ENCODE results near the gene SERPINB4. TPM values are rescaled to one million over a fixed set of nuclear protein-coding genes. Genes with fewer than 3 reads are reported as not detected.

SERPINB4 gene
- total and polyA plus RNA-seq, 2 of the 13 experiments (the other 11 are each of a cell fraction or from before 2014, with no cell fraction given): not detected

DNA sequence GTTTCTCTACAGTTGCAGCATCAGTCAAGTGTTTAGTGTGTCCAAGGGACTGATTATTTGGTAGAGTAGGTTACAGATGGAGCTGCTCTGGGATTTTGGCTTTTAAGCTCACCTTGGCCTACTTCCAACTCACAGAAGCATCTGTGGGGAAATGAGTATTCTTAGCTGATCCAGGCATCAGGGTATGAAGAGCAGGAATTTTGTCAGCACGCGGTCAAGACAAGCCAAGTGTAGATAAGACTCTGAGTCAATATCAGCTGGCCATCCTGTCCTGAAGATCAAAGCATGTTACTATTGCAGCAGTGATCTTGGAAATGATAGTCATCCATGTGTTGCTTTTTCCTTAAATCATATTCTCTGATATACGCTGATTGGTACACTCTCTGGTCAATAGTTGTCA is 24.4 kb downstream of the SERPINB4 start:
- ChIA-PET CTCF (ENCODE audit: low intra/inter-chr PET ratio, low total read pairs) (no interaction called here), POLR2A (no interaction called here)
- H3K4me3 ChIP-seq (replicated peaks in 1 of 3; ENCODE audit: insufficient read depth in 1 of 3, low read depth in 2 of 3, low read length in 3 of 3): no peak overlapping the region

More for the DNA sequence above, 24.4 kb downstream of the SERPINB4 start:
- no TSS peak for BruUV-seq (replicated peaks)
- H3K27me3 ChIP-seq (ENCODE audit: control insufficient read depth in 1 of 2, insufficient read depth in 2 of 2, low read length in 2 of 2): no peaks in the 10 kb centered on the region
- intact Hi-C loops (cut with micrococcal nuclease; ENCODE audit: unreplicated experiment): no loop called here
- no peak overlapping the region for H3K27ac ChIP-seq (ENCODE audit: extremely low read length, insufficient read depth, low read length)
- H3K4me2 ChIP-seq (ENCODE audit: low read depth, low read length): no peak overlapping the region
- in situ Hi-C loops (cut with HindIII; ENCODE audit: extremely low pct_ligation_motif_present, low pct_unique_long_range_greater_than_20kb): no loop called here
- H3K4me1 ChIP-seq (ENCODE audit: insufficient read depth, low read length): no peaks in the 10 kb centered on the region
- H3K9me3 ChIP-seq (ENCODE audit: low read length): peaks cover 16% of the 10 kb centered on the region
- no peaks in the 10 kb centered on the region for H3K79me2 ChIP-seq (ENCODE audit: insufficient read depth, low read length)
- no peaks in the 10 kb centered on the region for H3K36me3 ChIP-seq (replicated peaks in 1 of 2; ENCODE audit: control insufficient read depth in 1 of 2, insufficient read depth in 2 of 2, low read length in 2 of 2)
- no peak overlapping the region for H3K9ac ChIP-seq (ENCODE audit: insufficient read depth, low read depth, low read length)
- DNase-seq (ENCODE audit: low spot score): no peak
- WGBS (ENCODE audit: low lambda C conversion rate): 6% methylated on average over 3 of the region's 3 CpGs
- TF ChIP-seq, protein P1, sequence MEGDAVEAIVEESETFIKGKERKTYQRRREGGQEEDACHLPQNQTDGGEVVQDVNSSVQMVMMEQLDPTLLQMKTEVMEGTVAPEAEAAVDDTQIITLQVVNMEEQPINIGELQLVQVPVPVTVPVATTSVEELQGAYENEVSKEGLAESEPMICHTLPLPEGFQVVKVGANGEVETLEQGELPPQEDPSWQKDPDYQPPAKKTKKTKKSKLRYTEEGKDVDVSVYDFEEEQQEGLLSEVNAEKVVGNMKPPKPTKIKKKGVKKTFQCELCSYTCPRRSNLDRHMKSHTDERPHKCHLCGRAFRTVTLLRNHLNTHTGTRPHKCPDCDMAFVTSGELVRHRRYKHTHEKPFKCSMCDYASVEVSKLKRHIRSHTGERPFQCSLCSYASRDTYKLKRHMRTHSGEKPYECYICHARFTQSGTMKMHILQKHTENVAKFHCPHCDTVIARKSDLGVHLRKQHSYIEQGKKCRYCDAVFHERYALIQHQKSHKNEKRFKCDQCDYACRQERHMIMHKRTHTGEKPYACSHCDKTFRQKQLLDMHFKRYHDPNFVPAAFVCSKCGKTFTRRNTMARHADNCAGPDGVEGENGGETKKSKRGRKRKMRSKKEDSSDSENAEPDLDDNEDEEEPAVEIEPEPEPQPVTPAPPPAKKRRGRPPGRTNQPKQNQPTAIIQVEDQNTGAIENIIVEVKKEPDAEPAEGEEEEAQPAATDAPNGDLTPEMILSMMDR (CRISPR knock-in tag; IDR thresholded peaks at IDR 0.05): no peak
- TF ChIP-seq ASH2L (IDR thresholded peaks at IDR 0.05; ENCODE audit: insufficient read length, low read depth, low read length): no peak
- no peak for TF ChIP-seq ZSCAN21 (CRISPR knock-in tag; IDR thresholded peaks at IDR 0.05; ENCODE audit: borderline replicate concordance)
- no peak for TF ChIP-seq AHR (CRISPR knock-in tag; IDR thresholded peaks at IDR 0.05)
- no peak for TF ChIP-seq ATF7-NPFF (CRISPR knock-in tag; IDR thresholded peaks at IDR 0.05; ENCODE audit: low read depth)
- TF ChIP-seq, protein P2, sequence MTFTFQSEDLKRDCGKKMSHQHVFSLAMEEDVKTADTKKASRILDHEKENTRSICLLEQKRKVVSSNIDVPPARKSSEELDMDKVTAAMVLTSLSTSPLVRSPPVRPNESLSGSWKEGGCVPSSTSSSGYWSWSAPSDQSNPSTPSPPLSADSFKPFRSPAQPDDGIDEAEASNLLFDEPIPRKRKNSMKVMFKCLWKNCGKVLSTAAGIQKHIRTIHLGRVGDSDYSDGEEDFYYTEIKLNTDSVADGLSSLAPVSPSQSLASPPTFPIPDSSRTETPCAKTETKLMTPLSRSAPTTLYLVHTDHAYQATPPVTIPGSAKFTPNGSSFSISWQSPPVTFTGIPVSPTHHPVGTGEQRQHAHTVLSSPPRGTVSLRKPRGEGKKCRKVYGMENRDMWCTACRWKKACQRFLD (CRISPR knock-in tag; IDR thresholded peaks at IDR 0.05; ENCODE audit: borderline replicate concordance): no peak
- no peak for TF ChIP-seq HMGA1 (CRISPR knock-in tag; conservative IDR thresholded peaks at IDR 0.05)
- no peak for TF ChIP-seq ZNF496 (CRISPR knock-in tag; IDR thresholded peaks at IDR 0.05; ENCODE audit: insufficient replicate concordance)
- TF ChIP-seq ZNF224 (CRISPR knock-in tag; IDR thresholded peaks at IDR 0.05): no peak
- no peak for TF ChIP-seq MAFF (IDR thresholded peaks at IDR 0.05; ENCODE audit: low read depth, low read length)
- TF ChIP-seq ZNF317 (CRISPR knock-in tag; IDR thresholded peaks at IDR 0.05): no peak
- TF ChIP-seq RAD51 (IDR thresholded peaks at IDR 0.05; ENCODE audit: borderline replicate concordance): no peak
- no peak for TF ChIP-seq PAX8 (CRISPR knock-in tag; IDR thresholded peaks at IDR 0.05; ENCODE audit: borderline replicate concordance)
- no peak for TF ChIP-seq NFE2 (CRISPR knock-in tag; IDR thresholded peaks at IDR 0.05)
- TF ChIP-seq, protein P3, sequence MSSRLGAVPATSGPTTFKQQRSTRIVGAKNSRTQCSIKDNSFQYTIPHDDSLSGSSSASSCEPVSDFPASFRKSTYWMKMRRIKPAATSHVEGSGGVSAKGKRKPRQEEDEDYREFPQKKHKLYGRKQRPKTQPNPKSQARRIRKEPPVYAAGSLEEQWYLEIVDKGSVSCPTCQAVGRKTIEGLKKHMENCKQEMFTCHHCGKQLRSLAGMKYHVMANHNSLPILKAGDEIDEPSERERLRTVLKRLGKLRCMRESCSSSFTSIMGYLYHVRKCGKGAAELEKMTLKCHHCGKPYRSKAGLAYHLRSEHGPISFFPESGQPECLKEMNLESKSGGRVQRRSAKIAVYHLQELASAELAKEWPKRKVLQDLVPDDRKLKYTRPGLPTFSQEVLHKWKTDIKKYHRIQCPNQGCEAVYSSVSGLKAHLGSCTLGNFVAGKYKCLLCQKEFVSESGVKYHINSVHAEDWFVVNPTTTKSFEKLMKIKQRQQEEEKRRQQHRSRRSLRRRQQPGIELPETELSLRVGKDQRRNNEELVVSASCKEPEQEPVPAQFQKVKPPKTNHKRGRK (CRISPR knock-in tag; IDR thresholded peaks at IDR 0.05): no peak
- TF ChIP-seq MAF1 (CRISPR knock-in tag; IDR thresholded peaks at IDR 0.05; ENCODE audit: borderline replicate concordance): no peak
- TF ChIP-seq, protein P4, sequence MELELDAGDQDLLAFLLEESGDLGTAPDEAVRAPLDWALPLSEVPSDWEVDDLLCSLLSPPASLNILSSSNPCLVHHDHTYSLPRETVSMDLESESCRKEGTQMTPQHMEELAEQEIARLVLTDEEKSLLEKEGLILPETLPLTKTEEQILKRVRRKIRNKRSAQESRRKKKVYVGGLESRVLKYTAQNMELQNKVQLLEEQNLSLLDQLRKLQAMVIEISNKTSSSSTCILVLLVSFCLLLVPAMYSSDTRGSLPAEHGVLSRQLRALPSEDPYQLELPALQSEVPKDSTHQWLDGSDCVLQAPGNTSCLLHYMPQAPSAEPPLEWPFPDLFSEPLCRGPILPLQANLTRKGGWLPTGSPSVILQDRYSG (CRISPR knock-in tag; IDR thresholded peaks at IDR 0.05): no peak
- TF ChIP-seq MYC (CRISPR knock-in tag; IDR thresholded peaks at IDR 0.05; ENCODE audit: borderline replicate concordance): no peak
- no peak for TF ChIP-seq MAZ (IDR thresholded peaks at IDR 0.05; ENCODE audit: borderline replicate concordance, low read depth, low read length)
- no peak for TF ChIP-seq MAZ (CRISPR knock-in tag; IDR thresholded peaks at IDR 0.05; ENCODE audit: low read depth)
- no peak for ATAC-seq
- H2AFZ ChIP-seq (ENCODE audit: low read length): no peak overlapping the region
- no peaks in the 10 kb centered on the region for H4K20me1 ChIP-seq (ENCODE audit: insufficient read depth, low read length)
- no peak for FAIRE-seq

Measured in HepG2 (cell line).